Stimulated activated CD8-positive, alpha-beta memory T cell treated with anti-CD3 and anti-CD28 coated beads, Interleukin-4, amount 100 ng/mL, for 4 hours (primary cell): ENCODE results near the gene ACE2.

Experiments
- DNase-seq, 2 donors: peaks; one replicate each; pipeline ENCODE4 v3.0.0-alpha.2; 2020; ENCODE audit warnings: low read depth in 2 of 2, low spot score in 1 of 2

Gene ACE2

GRCh38 chrX:15512401-15512965 lies 88.3 kb downstream of the ACE2 start:
- DNase-seq, result no peak

GRCh38 chrX:15511563-15511962 lies 89.2 kb downstream of the ACE2 start:
- DNase-seq, result no peak
